ENCODE measurements around the gene CHMP1B.

Gene CHMP1B

DNA sequence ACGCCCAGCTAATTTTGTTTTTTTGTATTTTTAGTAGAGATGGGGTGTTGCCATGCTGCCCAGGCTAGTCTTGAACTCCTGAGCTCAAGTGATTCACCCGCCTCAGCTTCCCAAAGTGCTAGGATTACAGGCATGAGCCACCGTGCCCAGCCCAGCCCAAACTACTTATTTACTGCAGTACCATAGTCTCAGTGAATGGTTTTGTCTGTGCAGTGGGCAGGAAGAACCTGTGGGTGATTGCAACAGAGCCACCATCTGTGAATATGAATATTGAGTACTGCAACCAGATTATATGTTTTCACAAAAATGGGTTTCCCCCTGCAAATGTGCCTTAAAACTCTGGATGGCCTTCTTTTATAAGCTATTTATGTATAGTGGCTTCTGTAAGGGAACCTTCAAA is 47.9 kb downstream of the CHMP1B start:
- TF ChIP-seq, protein P1, sequence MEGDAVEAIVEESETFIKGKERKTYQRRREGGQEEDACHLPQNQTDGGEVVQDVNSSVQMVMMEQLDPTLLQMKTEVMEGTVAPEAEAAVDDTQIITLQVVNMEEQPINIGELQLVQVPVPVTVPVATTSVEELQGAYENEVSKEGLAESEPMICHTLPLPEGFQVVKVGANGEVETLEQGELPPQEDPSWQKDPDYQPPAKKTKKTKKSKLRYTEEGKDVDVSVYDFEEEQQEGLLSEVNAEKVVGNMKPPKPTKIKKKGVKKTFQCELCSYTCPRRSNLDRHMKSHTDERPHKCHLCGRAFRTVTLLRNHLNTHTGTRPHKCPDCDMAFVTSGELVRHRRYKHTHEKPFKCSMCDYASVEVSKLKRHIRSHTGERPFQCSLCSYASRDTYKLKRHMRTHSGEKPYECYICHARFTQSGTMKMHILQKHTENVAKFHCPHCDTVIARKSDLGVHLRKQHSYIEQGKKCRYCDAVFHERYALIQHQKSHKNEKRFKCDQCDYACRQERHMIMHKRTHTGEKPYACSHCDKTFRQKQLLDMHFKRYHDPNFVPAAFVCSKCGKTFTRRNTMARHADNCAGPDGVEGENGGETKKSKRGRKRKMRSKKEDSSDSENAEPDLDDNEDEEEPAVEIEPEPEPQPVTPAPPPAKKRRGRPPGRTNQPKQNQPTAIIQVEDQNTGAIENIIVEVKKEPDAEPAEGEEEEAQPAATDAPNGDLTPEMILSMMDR (IDR thresholded peaks at IDR 0.05; ENCODE audit: borderline replicate concordance, insufficient read depth, low read depth, low read length), result no peak
- no peak overlapping the region for H3K4me3 ChIP-seq (ENCODE audit: low read depth, low read length)

DNA sequence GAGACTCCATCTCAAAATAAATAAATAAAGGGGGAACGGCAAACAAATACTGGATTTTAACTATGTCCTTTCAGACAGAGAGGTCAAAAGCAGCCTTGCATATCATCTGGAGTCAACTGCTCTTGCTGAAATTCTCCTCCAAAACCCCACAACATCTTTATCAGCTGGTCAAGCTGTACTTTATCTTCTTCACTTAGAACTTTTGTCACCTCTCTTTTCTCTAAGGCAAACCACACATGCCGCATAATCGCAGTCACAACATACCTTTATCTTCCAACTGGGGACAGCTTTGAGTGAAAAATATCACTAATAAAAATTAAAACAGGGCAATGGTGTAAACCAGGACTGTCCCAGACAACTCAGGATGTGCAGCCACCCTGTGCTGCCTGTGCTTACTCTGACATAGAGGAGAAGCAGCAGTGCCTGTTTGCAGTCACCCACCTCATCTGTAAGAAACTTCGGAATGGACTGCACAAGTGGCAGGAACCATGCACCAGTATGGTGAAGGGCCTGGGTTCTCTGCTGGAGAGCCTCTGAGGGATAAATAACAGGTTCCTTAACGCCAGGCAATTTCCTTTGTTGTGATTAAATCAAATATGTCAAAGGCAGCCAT is 50.7 kb downstream of the CHMP1B start:
- no peak overlapping the region for H3K4me3 ChIP-seq (ENCODE audit: low read depth, low read length)
- TF ChIP-seq, protein P1 (IDR thresholded peaks at IDR 0.05; ENCODE audit: borderline replicate concordance, insufficient read depth, low read depth, low read length), result no peak

DNA sequence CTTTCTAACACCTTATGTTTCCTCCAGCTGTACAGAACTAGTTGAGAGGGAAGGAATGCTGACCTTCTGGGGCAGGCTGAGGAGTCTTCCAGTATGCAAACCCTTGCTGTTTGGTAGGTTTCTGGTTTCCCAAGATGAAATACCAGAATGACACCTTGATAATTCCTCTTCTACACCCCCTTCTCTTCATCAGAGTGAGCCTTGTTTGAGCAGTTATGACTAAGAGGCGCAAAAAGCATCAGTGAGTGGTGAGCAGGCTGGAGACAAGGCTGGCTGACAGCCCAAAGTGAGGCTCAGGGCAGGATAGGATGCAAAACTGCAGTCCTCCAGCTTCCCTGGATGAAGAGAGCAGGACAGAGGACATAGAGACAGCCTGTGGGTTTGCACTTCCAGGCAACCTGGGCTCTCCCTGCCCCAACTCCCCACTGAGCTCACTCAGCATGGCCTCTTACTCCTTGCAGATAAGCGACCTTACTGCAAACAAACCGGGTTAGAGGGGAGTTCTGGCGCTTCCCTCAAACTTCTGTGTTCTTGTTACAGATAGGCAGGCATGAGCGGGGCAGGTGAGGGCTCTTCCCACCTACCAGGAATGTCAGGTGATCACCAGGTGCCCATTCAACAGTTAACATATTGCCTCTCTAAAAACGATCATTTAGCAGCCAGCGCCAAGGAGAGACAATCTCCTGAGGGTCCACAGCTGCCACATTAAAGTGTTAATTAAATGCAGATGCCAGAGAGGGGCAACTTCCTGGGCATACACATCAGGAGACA is 51.5 kb downstream of the CHMP1B start:
- TF ChIP-seq, protein P1 (IDR thresholded peaks at IDR 0.05; ENCODE audit: borderline replicate concordance, insufficient read depth, low read depth, low read length), result no peak
- no peak overlapping the region for H3K4me3 ChIP-seq (ENCODE audit: low read depth, low read length)

Data from GM12875 (cell line).